Measurements from ENCODE around the gene SLIT3. TPM values are rescaled to one million over a fixed set of nuclear protein-coding genes. Genes with fewer than 3 reads are reported as not detected.

Gene SLIT3
- total RNA-seq, 1 donor from 2014 or later = 0.22 TPM

- H3K9me3 Mint-ChIP-seq = peaks cover 4% of the 10 kb centered on the region
- no peak overlapping the region for H3K27ac ChIP-seq
Measured at GRCh38 chr5:169286572-169287300, 14.2 kb downstream of the SLIT3 start.

GRCh38 chr5:169283887-169284286, 17.1 kb downstream of the SLIT3 start:
- H3K79me2 ChIP-seq (ENCODE audit: low read depth) = no peaks in the 10 kb centered on the region

More at GRCh38 chr5:169286572-169287300, 14.2 kb downstream of the SLIT3 start:
- Histone ChIP-seq H4K20me1 (ENCODE audit: low read depth) (no peaks in the 10 kb centered on the region), H3K4me1 (no peaks in the 10 kb centered on the region), H3K4me3 (no peak overlapping the region), H3K27me3 (peaks cover 6% of the 10 kb centered on the region), H3K79me2 (ENCODE audit: low read depth) (no peaks in the 10 kb centered on the region), H2AFZ (replicated peaks) (no peak overlapping the region), H3F3A (ENCODE audit: low read depth) (no peaks in the 10 kb centered on the region), H3K9me3 (ENCODE audit: low read depth) (no peaks in the 10 kb centered on the region), H3K4me2 (no peak overlapping the region), H3K9ac (no peak overlapping the region), H3K36me3 (no peaks in the 10 kb centered on the region)
- DNase-seq (ENCODE audit: low spot score) = no peak
- H3K36me3 Mint-ChIP-seq = no peaks in the 10 kb centered on the region
- TF ChIP-seq EZH2phosphoT487 (IDR thresholded peaks at IDR 0.05) (no peak), CTCF (IDR thresholded peaks at IDR 0.05) (no peak)
- H3K4me1 Mint-ChIP-seq = no peaks in the 10 kb centered on the region
- H3K4me3 Mint-ChIP-seq = no peak overlapping the region
- H3K27me3 Mint-ChIP-seq (ENCODE audit: insufficient read depth, low read depth) = peaks cover 4% of the 10 kb centered on the region
- no peak overlapping the region for H3K27ac Mint-ChIP-seq

GRCh38 chr5:169281625-169282024, 19.3 kb downstream of the SLIT3 start:
- H3K9me3 Mint-ChIP-seq = peaks cover 4% of the 10 kb centered on the region
- H3K9ac ChIP-seq = no peak overlapping the region
- H3K4me1 ChIP-seq = no peaks in the 10 kb centered on the region
- DNase-seq (ENCODE audit: low spot score) = no peak
- H3F3A ChIP-seq (ENCODE audit: low read depth) = no peaks in the 10 kb centered on the region
- no peaks in the 10 kb centered on the region for H3K9me3 ChIP-seq (ENCODE audit: low read depth)
- H3K27ac ChIP-seq = no peak overlapping the region
- no peaks in the 10 kb centered on the region for H3K36me3 ChIP-seq
- H3K27ac Mint-ChIP-seq = no peak overlapping the region
- H3K4me3 Mint-ChIP-seq = no peak overlapping the region
- H3K36me3 Mint-ChIP-seq = no peaks in the 10 kb centered on the region
- no peak overlapping the region for H2AFZ ChIP-seq (replicated peaks)
- TF ChIP-seq EZH2phosphoT487 (IDR thresholded peaks at IDR 0.05) (no peak), CTCF (IDR thresholded peaks at IDR 0.05) (no peak), EZH2 (IDR thresholded peaks at IDR 0.05) (no peak)
- no peak overlapping the region for H3K4me3 ChIP-seq
- no peaks in the 10 kb centered on the region for H4K20me1 ChIP-seq (ENCODE audit: low read depth)
- H3K4me2 ChIP-seq = no peak overlapping the region
- no peaks in the 10 kb centered on the region for H3K27me3 ChIP-seq
- H3K79me2 ChIP-seq (ENCODE audit: low read depth) = no peaks in the 10 kb centered on the region
- H3K4me1 Mint-ChIP-seq = no peaks in the 10 kb centered on the region
- H3K27me3 Mint-ChIP-seq (ENCODE audit: insufficient read depth, low read depth) = peaks cover 4% of the 10 kb centered on the region

More at GRCh38 chr5:169283887-169284286, 17.1 kb downstream of the SLIT3 start:
- H3K9me3 Mint-ChIP-seq = peaks cover 4% of the 10 kb centered on the region
- no peaks in the 10 kb centered on the region for H3K4me1 Mint-ChIP-seq
- no peak for DNase-seq (ENCODE audit: low spot score)
- H4K20me1 ChIP-seq (ENCODE audit: low read depth) = no peaks in the 10 kb centered on the region
- no peaks in the 10 kb centered on the region for H3K36me3 Mint-ChIP-seq
- H3K9me3 ChIP-seq (ENCODE audit: low read depth) = no peaks in the 10 kb centered on the region
- no peaks in the 10 kb centered on the region for H3K4me1 ChIP-seq
- H2AFZ ChIP-seq (replicated peaks) = no peak overlapping the region
- no peak overlapping the region for H3K27ac Mint-ChIP-seq
- no peak overlapping the region for H3K27ac ChIP-seq
- H3K4me2 ChIP-seq = no peak overlapping the region
- no peaks in the 10 kb centered on the region for H3K36me3 ChIP-seq
- no peak overlapping the region for H3K9ac ChIP-seq
- H3K4me3 ChIP-seq = no peak overlapping the region
- H3K4me3 Mint-ChIP-seq = no peak overlapping the region
- TF ChIP-seq CTCF (IDR thresholded peaks at IDR 0.05) (no peak), EZH2phosphoT487 (IDR thresholded peaks at IDR 0.05) (no peak), EZH2 (IDR thresholded peaks at IDR 0.05) (no peak)
- H3K27me3 ChIP-seq = peaks cover under 1% of the 10 kb centered on the region
- H3K27me3 Mint-ChIP-seq (ENCODE audit: insufficient read depth, low read depth) = peaks cover 4% of the 10 kb centered on the region
- no peaks in the 10 kb centered on the region for H3F3A ChIP-seq (ENCODE audit: low read depth)
